Hepatic stellate cell (primary cell): ENCODE data around the gene CLEC4M.
"Not testable (repeated sequence)": the region's sequence is repeated elsewhere in the genome, so short reads cannot be mapped to it uniquely, and the experiment has no call there.

Experiments
- DNase-seq: peaks from one replicate; pipeline ENCODE4 v3.0.0; 2011; ENCODE audit warnings: low spot score

CLEC4M gene

GRCh38 chr19:7808108-7808507 lies 45.1 kb downstream of the CLEC4M start:
- DNase-seq, result no peak

GRCh38 chr19:7811989-7812388 lies 48.9 kb downstream of the CLEC4M start:
- no peak for DNase-seq

DNA sequence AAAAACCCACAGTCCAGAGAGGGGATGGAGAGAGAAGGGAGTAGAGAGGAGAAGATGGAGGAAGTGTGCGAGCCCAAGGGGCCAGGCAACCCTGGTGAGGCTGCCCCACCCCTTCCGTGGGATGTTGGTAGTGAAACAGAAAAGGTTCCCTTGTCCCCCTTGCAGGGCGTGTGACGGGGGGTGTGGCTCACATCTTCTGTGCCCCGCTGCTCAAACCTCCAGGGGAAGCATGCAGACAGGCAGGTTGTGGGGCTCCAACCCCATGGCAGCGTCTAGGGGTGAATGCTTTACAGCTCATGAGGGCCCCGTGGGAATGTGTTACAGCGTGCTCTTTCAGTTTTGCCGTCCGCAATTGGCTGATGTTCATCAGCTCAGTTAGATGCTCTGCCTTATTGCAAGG lies 52.3 kb downstream of the CLEC4M start:
- DNase-seq, result no peak

- DNase-seq, result not testable (repeated sequence)
These were observed 53.0 kb downstream of the CLEC4M start for GRCh38 chr19:7816040-7816439.

DNA sequence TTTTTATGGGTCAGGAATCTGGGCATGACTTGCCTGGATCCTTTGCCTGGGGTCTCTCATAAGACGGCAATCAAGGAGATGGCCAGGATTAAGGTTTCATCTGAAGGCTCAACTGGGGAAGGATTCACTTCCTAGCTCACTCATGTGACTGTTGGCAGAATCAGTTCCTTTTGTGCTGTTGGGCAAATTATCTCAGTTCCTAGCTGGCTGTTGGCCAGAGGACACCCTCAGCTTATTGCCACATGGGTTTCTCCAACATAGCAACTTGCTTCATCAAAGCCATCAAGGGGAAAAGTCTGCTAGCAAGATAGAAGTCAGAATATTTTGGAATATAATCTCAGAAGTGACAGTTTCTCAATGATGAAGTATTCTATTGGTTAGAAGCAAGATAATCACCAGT lies 54.8 kb downstream of the CLEC4M start:
- DNase-seq, result no peak

DNA sequence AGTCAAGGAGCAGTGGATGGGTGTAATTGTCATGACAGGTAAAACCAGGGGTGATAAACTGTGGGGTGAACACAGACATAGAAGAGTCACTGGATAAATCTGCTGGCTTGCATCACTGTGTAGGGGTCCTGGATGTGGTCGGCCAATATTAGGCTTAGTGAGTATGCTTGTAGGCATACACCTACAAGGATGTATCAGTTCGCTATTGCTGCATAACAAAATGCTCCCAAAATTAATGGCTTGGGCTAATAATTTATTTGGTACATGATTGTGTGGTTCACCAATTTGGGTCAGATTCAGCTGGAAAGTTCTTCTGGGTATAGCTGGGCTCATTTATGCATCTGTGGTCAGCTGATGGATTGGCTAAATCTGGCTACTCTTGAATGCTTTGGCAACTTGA lies 55.8 kb downstream of the CLEC4M start:
- DNase-seq, result no peak
